ENCODE measurements around the gene PPP1R13L.

Gene PPP1R13L

GRCh38 chr19:45380107-45380506, 24.8 kb downstream of the PPP1R13L start:
- TF ChIP-seq CTCF (IDR thresholded peaks at IDR 0.05; ENCODE audit: poor library complexity, severe bottlenecking): no peak
- no peak for DNase-seq (ENCODE audit: low spot score)
- peaks cover 56% of the 10 kb centered on the region for H3K36me3 ChIP-seq (ENCODE audit: low read depth)
- peak; percentile 2; the same call in 1 of the 3 replicates for ATAC-seq (ENCODE audit: low read depth)
- no peaks in the 10 kb centered on the region for H3K27me3 ChIP-seq (ENCODE audit: insufficient read depth, poor library complexity, severe bottlenecking)
- peak overlapping the region; percentile 99 for H3K27ac ChIP-seq (ENCODE audit: poor library complexity, severe bottlenecking)
- peaks cover 20% of the 10 kb centered on the region for H3K4me1 ChIP-seq (ENCODE audit: insufficient read depth, poor library complexity, severe bottlenecking)
- no peaks in the 10 kb centered on the region for H3K9me3 ChIP-seq (ENCODE audit: severe bottlenecking)
- H3K4me3 ChIP-seq (ENCODE audit: severe bottlenecking): no peak overlapping the region

- H3K27me3 ChIP-seq (ENCODE audit: insufficient read depth, poor library complexity, severe bottlenecking): no peaks in the 10 kb centered on the region
- ATAC-seq (ENCODE audit: low read depth) (peak; percentile 78), DNase-seq (ENCODE audit: low spot score) (no peak)
- H3K4me1 ChIP-seq (ENCODE audit: insufficient read depth, poor library complexity, severe bottlenecking): peaks cover 20% of the 10 kb centered on the region
- no peak overlapping the region for H3K4me3 ChIP-seq (ENCODE audit: severe bottlenecking)
- H3K9me3 ChIP-seq (ENCODE audit: severe bottlenecking): no peaks in the 10 kb centered on the region
- H3K27ac ChIP-seq (ENCODE audit: poor library complexity, severe bottlenecking): peak overlapping the region; percentile 99
- H3K36me3 ChIP-seq (ENCODE audit: low read depth): peaks cover 22% of the 10 kb centered on the region
- no peak for TF ChIP-seq CTCF (IDR thresholded peaks at IDR 0.05; ENCODE audit: poor library complexity, severe bottlenecking)
Measured at GRCh38 chr19:45376045-45376724, 28.7 kb downstream of the PPP1R13L start.

- H3K4me1 ChIP-seq (ENCODE audit: insufficient read depth, poor library complexity, severe bottlenecking): peaks cover 7% of the 10 kb centered on the region
- no peaks in the 10 kb centered on the region for H3K27me3 ChIP-seq (ENCODE audit: insufficient read depth, poor library complexity, severe bottlenecking)
- peak within 1 kb of the TSS; percentile 99 for H3K27ac ChIP-seq (ENCODE audit: poor library complexity, severe bottlenecking)
- DNase-seq (ENCODE audit: low spot score): peak; percentile 97
- peak within 1 kb of the TSS; percentile 57 for H3K4me3 ChIP-seq (ENCODE audit: severe bottlenecking)
- H3K36me3 ChIP-seq (ENCODE audit: low read depth): peaks cover 38% of the 10 kb centered on the region
- TF ChIP-seq CTCF (IDR thresholded peaks at IDR 0.05; ENCODE audit: poor library complexity, severe bottlenecking): no peak
- H3K9me3 ChIP-seq (ENCODE audit: severe bottlenecking): no peaks in the 10 kb centered on the region
- ATAC-seq (ENCODE audit: low read depth): peak; percentile 97
Measured at GRCh38 chr19:45370410-45371204, 34.3 kb downstream of the PPP1R13L start, which contains the start of gene ERCC2. Gene ERCC2, minus strand, starts transcription at chr19:45370573. Its CDS starts 33 bp downstream, at chr19:45370540.

- Histone ChIP-seq H3K4me1 (ENCODE audit: insufficient read depth, poor library complexity, severe bottlenecking) (peaks cover 6% of the 10 kb centered on the region), H3K27ac (ENCODE audit: poor library complexity, severe bottlenecking) (peak overlapping the region; percentile 99), H3K9me3 (ENCODE audit: severe bottlenecking) (no peaks in the 10 kb centered on the region), H3K27me3 (ENCODE audit: insufficient read depth, poor library complexity, severe bottlenecking) (no peaks in the 10 kb centered on the region), H3K36me3 (ENCODE audit: low read depth) (peaks cover 50% of the 10 kb centered on the region), H3K4me3 (ENCODE audit: severe bottlenecking) (no peak overlapping the region)
- ATAC-seq (ENCODE audit: low read depth) (0 out of 3 replicates have a peak, but pooled peaks have one; percentile 3), DNase-seq (ENCODE audit: low spot score) (no peak)
- no peak for TF ChIP-seq CTCF (IDR thresholded peaks at IDR 0.05; ENCODE audit: poor library complexity, severe bottlenecking)
Measured at GRCh38 chr19:45368737-45369340, 36.0 kb downstream of the PPP1R13L start.
